ENCODE results near the gene PLEKHG5. TPM values are rescaled to one million over a fixed set of nuclear protein-coding genes. Genes with fewer than 3 reads are reported as not detected.
A peak's percentile ranks its signal among the peaks of the same experiment; 100 is the strongest.

Gene PLEKHG5
- total and polyA plus RNA-seq, 2 donors (not counting 1 experiment from before 2014, with no cell fraction given) = 0.13 to 0.20 TPM

- Histone ChIP-seq H3K4me1 (ENCODE audit: control insufficient read depth in 2 of 2, insufficient read depth in 2 of 2, low read length in 2 of 2) (peaks cover 15 to 21% of the 10 kb centered on the region in 2 donors), H3K27me3 (replicated peaks in 1 of 4; ENCODE audit: control extremely low read depth in 1 of 4, control insufficient read depth in 3 of 4, insufficient read depth in 4 of 4, low read length in 3 of 4) (peaks cover 0 to 55% (median 15%) of the 10 kb centered on the region in 4 experiments), H3K79me2 (ENCODE audit: control insufficient read depth, insufficient read depth, low read length) (no peaks in the 10 kb centered on the region), H3K9ac (ENCODE audit: low read length) (peak overlapping the region; percentile 47), H3K9me3 (ENCODE audit: control extremely low read depth in 1 of 3, control insufficient read depth in 2 of 3, insufficient read depth in 1 of 3, low read length in 2 of 3) (peaks cover 0 to 7% (median 0%) of the 10 kb centered on the region in 3 donors), H3K36me3 (replicated peaks in 1 of 2; ENCODE audit: control extremely low read depth in 1 of 2, control insufficient read depth in 1 of 2, extremely low read depth in 1 of 2, insufficient read depth in 2 of 2, low read length in 1 of 2) (no peaks in the 10 kb centered on the region), H4K20me1 (ENCODE audit: control insufficient read depth, insufficient read depth, low read length, poor library complexity, severe bottlenecking) (no peaks in the 10 kb centered on the region), H3K4me3 (ENCODE audit: control extremely low read depth in 1 of 5, extremely low read depth in 1 of 5, insufficient read depth in 1 of 5, low read depth in 2 of 5, low read length in 4 of 5) (peak overlapping the region in 2 of 5 experiments; percentile 32 to 43), H3K27ac (ENCODE audit: low read length in 2 of 2) (no peak overlapping the region), H2AFZ (ENCODE audit: insufficient read depth, low read depth, low read length, poor library complexity, severe bottlenecking) (peak overlapping the region; percentile 62), H3K4me2 (replicated peaks; ENCODE audit: low read depth, low read length, poor library complexity, severe bottlenecking) (peak overlapping the region; percentile 71)
- H3K9me3 Mint-ChIP-seq (ENCODE audit: insufficient read depth) = no peaks in the 10 kb centered on the region
- DNase-seq (peak; percentile 66), ATAC-seq (ENCODE audit: low read depth) (peak; percentile 46)
- WGBS (ENCODE audit: insufficient coverage) = 4% methylated on average over 68 of the region's 68 CpGs
- peak overlapping the region; percentile 74 for H3K4me3 Mint-ChIP-seq
- H3K27ac Mint-ChIP-seq = no peak overlapping the region
- ChIA-PET CTCF (no interaction called here), POLR2A (no interaction called here)
- H3K27me3 Mint-ChIP-seq = peaks cover 39% of the 10 kb centered on the region
- H3K4me1 Mint-ChIP-seq = peaks cover 19% of the 10 kb centered on the region
- TF ChIP-seq CTCF (IDR thresholded peaks at IDR 0.05) (no peak), EZH2 (IDR thresholded peaks at IDR 0.05; ENCODE audit: borderline replicate concordance, insufficient read depth, low read depth, low read length, poor library complexity, severe bottlenecking) (no peak)
- intact Hi-C loops (cut with micrococcal nuclease) = no loop called here
These were observed 43.4 kb downstream of the PLEKHG5 start for GRCh38 chr1:6447818-6448748.

All from B cell (primary cell).